GM12801 (cell line): ENCODE measurements around the gene OR4K14.

Experiments used
- CTCF ChIP-seq: IDR thresholded peaks from one replicate; pipeline ENCODE4 v1.5.1; 2011; ENCODE audit warnings: control low read depth; ENCODE audit not compliant: insufficient read length; ENCODE audit errors: extremely low read depth

Gene OR4K14

GRCh38 chr14:20019257-20019865 lies at the start of gene OR4K14:
OR4K14 (minus strand) TSS chr14:20019307; CDS start chr14:20015193, 4,114 bp downstream.
- TF ChIP-seq CTCF: no peak

- no peak for TF ChIP-seq CTCF
Observed at GRCh38 chr14:20059745-20060144, 40.6 kb upstream of the OR4K14 start, which contains the start of gene OR4L1. OR4L1 (plus strand) TSS chr14:20060045; CDS start chr14:20060045, 0 bp downstream.

GRCh38 chr14:20048202-20048601 lies 29.1 kb upstream of the OR4K14 start:
- no peak for TF ChIP-seq CTCF

- TF ChIP-seq CTCF: no peak
Observed at GRCh38 chr14:20044243-20044642, 25.1 kb upstream of the OR4K14 start.

GRCh38 chr14:20035938-20036337 lies 16.8 kb upstream of the OR4K14 start, which contains the start of gene OR4K13:
OR4K13 (minus strand) TSS chr14:20036038; CDS start chr14:20034758, 1,280 bp downstream.
- no peak for TF ChIP-seq CTCF

- no peak for TF ChIP-seq CTCF
Observed at GRCh38 chr14:20035449-20035848, 16.3 kb upstream of the OR4K14 start.

GRCh38 chr14:20031058-20031457 lies 12.0 kb upstream of the OR4K14 start:
- no peak for TF ChIP-seq CTCF
